ENCODE measurements around the gene ERH. TPM values are rescaled to one million over a fixed set of nuclear protein-coding genes. Genes with fewer than 3 reads are reported as not detected.

Gene ERH
- total and polyA plus RNA-seq, 12 donors, result 102 to 151 (median 130) TPM

DNA sequence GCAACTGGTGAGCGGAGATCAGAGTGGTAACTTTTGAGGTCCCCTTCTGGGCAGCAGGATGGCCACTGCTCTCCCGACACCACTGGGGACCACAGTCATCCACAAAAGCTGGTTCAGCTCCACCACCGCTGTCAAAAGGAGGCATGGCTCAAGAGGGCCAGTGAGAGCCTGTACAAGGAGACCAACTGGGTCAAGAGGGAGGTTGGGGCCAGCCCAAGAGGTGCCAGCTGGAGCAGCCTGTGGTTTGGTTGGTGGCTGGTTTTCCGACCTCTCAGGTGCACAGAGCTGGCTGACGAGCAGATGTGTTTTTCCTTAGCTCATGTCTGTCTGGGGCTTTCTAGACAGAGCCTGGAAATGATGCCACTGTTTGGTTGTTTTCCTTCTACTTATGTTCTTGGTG is 60.1 kb downstream of the ERH start:
- ATAC-seq (no peak), DNase-seq (no peak)
- TF ChIP-seq, protein P1, sequence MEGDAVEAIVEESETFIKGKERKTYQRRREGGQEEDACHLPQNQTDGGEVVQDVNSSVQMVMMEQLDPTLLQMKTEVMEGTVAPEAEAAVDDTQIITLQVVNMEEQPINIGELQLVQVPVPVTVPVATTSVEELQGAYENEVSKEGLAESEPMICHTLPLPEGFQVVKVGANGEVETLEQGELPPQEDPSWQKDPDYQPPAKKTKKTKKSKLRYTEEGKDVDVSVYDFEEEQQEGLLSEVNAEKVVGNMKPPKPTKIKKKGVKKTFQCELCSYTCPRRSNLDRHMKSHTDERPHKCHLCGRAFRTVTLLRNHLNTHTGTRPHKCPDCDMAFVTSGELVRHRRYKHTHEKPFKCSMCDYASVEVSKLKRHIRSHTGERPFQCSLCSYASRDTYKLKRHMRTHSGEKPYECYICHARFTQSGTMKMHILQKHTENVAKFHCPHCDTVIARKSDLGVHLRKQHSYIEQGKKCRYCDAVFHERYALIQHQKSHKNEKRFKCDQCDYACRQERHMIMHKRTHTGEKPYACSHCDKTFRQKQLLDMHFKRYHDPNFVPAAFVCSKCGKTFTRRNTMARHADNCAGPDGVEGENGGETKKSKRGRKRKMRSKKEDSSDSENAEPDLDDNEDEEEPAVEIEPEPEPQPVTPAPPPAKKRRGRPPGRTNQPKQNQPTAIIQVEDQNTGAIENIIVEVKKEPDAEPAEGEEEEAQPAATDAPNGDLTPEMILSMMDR (IDR thresholded peaks at IDR 0.05), result no peak

DNA sequence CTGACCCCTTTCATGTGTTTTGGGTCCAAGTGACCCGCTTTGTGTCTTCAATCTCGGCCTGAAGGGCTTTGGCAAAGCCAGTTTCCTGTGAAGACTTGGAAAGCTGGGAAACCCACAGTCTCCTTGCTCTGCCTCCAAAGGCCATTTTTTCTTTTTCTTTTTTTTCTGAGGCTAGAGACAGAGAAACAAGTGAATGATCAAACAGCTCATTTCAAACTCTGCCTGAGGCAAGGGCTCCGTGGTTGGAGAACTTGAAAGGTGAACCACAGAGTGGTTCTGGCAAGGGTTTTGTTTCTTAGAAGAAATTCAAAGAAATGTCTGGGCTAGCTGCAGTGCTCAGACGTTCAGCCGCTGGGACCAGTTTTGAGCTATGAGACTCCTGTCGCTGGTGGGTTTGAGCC is 62.7 kb downstream of the ERH start:
- Histone ChIP-seq H3K27me3 (no peaks in the 10 kb centered on the region), H3K27ac (no peak overlapping the region), H3K4me1 (peaks cover 0 to 4% (median 0%) of the 10 kb centered on the region in 9 donors), H3K36me3 (peaks cover 0 to 52% (median 0%) of the 10 kb centered on the region in 9 donors), H3K9me3 (no peaks in the 10 kb centered on the region), H3K4me3 (no peak overlapping the region)
- ATAC-seq, result no peak
- DNase-seq, result no peak
- intact Hi-C loops (cut with DNase I), result loop anchor here in 1 of 10 donors (5.0 kb wide), 1 partner anchor 1437 kb away; no protein-coding TSS in a partner anchor
- TF ChIP-seq, protein P1 (IDR thresholded peaks at IDR 0.05), result no peak
- 68 to 79% methylated on average over 6 of the region's 6 CpGs for WGBS, 2 donors

More for the DNA sequence above, 60.1 kb downstream of the ERH start:
- H3K9me3 ChIP-seq, result no peaks in the 10 kb centered on the region
- H3K4me1 ChIP-seq, result peaks cover 0 to 9% (median 3%) of the 10 kb centered on the region in 9 donors
- intact Hi-C loops (cut with DNase I), result loop anchor here in 1 of 10 donors (5.0 kb wide), 1 partner anchor 1434 kb away; no protein-coding TSS in a partner anchor
- peaks cover 0 to 47% (median 0%) of the 10 kb centered on the region in 9 donors for H3K36me3 ChIP-seq
- no peaks in the 10 kb centered on the region for H3K27me3 ChIP-seq
- no peak overlapping the region for H3K27ac ChIP-seq
- WGBS, 2 donors, result 92 to 98% methylated on average over 5 of the region's 5 CpGs
- H3K4me3 ChIP-seq, result no peak overlapping the region

DNA sequence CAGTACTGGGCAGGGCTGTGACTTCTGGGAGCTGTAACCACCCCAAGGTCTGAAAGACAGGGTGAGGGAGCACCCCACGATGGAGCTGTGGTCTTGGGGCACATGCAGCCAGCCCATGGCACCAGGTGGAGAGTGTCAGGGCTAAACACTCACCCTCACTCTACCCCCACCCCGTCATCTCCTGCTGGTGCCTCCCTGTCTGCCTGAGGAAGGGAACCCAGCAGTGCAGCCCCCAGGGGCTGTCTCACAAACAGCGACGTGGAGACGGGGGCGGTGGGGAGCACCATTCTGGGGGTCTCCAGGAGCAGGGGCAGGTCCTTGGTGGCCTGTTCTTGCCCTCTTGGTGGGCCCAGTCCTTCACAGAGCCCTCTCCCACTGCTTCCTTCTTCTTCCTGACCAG is 63.5 kb downstream of the ERH start:
- Histone ChIP-seq H3K27me3 (no peaks in the 10 kb centered on the region), H3K9me3 (no peaks in the 10 kb centered on the region), H3K27ac (no peak overlapping the region), H3K4me3 (no peak overlapping the region), H3K36me3 (peaks cover 0 to 50% (median 0%) of the 10 kb centered on the region in 9 donors), H3K4me1 (peaks cover 0 to 4% (median 0%) of the 10 kb centered on the region in 9 donors)
- intact Hi-C loops (cut with DNase I), result no loop called here
- ATAC-seq (peak in 1 of 8 donors; percentile 34), DNase-seq (no peak)
- WGBS, 2 donors, result 84 to 90% methylated on average over 6 of the region's 6 CpGs
- TF ChIP-seq, protein P1 (IDR thresholded peaks at IDR 0.05), result no peak

DNA sequence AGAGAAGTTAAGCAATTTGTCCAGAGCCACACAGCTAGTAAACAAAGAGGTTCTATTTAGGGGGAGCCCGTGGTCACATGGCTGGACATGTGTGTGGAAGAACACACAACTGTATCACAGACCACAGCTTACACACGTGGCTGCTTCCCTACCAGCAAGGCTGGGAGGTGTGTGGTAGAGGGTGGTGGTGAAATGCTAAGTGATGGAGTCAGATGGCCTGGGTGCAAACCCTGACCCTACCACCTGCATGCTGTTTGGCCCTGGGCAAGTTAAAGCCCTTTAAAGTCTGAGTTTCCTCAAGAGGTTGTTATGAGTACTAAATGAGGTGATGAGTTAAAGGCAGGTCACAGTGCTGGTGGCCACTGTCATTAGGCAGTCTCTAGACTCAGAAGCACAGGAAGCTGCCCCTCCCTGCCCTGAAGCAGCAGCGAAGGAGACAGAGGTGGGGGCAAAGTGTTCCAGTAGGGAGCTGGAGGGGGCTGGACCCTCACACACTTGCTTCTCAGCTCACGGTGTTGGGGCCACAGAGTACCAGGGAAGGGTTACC is 64.2 kb downstream of the ERH start:
- H3K4me3 ChIP-seq, result no peak overlapping the region
- intact Hi-C loops (cut with DNase I), result no loop called here
- DNase-seq (no peak), ATAC-seq (no peak)
- no peaks in the 10 kb centered on the region for H3K27me3 ChIP-seq
- 72 to 73% methylated on average over 4 of the region's 4 CpGs for WGBS, 2 donors
- H3K36me3 ChIP-seq, result peaks cover 0 to 49% (median 0%) of the 10 kb centered on the region in 9 donors
- H3K9me3 ChIP-seq, result no peaks in the 10 kb centered on the region
- H3K4me1 ChIP-seq, result peaks cover 0 to 4% (median 0%) of the 10 kb centered on the region in 9 donors
- TF ChIP-seq, protein P1 (IDR thresholded peaks at IDR 0.05), result no peak
- no peak overlapping the region for H3K27ac ChIP-seq

All from heart right ventricle (tissue), 16 donors.